Peyer's patch (tissue), 4 donors: Measurements from ENCODE around the gene AGPS. TPM values are rescaled to one million over a fixed set of nuclear protein-coding genes. Genes with fewer than 3 reads are reported as not detected.

Experiments
- DNase-seq, 3 donors: peaks; one replicate each; pipeline ENCODE4 v3.0.0-alpha.2; 2017 to 2019
- H3K27ac ChIP-seq, 4 donors: fragments of 200-600 bp; sonication (generic); one replicate each; pipeline ENCODE4 v1.5.1; 2016 to 2019
- H3K27me3 ChIP-seq, 2 donors: fragments of 200-600 bp; sonication (generic); one replicate each; pipeline ENCODE4 v1.5.1; 2019
- H3K36me3 ChIP-seq, 3 donors: fragments of 200-600 bp; sonication (generic); one replicate each; pipeline ENCODE4 v1.5.1; 2016 to 2019
- H3K4me1 ChIP-seq, 4 donors: fragments of 200-600 bp; sonication (generic); one replicate each; pipeline ENCODE4 v1.5.1; 2016 to 2019
- H3K4me3 ChIP-seq, 4 donors: fragments of 200-600 bp; sonication (generic); 1 replicate in 3 of 4; 2 replicates in 1 of 4; pipeline ENCODE4 v1.5.1; 2016 to 2019; ENCODE audit warnings: mild to moderate bottlenecking in 1 of 4
- H3K9me3 ChIP-seq, 4 donors: fragments of 200-600 bp; sonication (generic); one replicate each; pipeline ENCODE4 v1.5.1; 2016 to 2019; ENCODE audit warnings: mild to moderate bottlenecking in 1 of 4
- CTCF ChIP-seq, 6 experiments: fragments of 450-650 bp in 4 of 6; fragments of 200-600 bp in 2 of 6; sonication (generic) in 1 of 6; IDR thresholded peaks; one replicate each; pipeline ENCODE4 v1.5.1; 2017 to 2019; ENCODE audit warnings: antibody characterized with exemption in 6 of 6, mild to moderate bottlenecking in 3 of 6, moderate library complexity in 1 of 6
- POLR2A ChIP-seq, 2 donors: fragments of 450-650 bp; IDR thresholded peaks; one replicate each; pipeline ENCODE4 v1.5.1; 2017; ENCODE audit warnings: antibody characterized with exemption in 2 of 2, mild to moderate bottlenecking in 2 of 2, moderate library complexity in 2 of 2
- total RNA-seq, 4 donors: library from RNA; depleted of rRNA; stranded (reverse); fragments of >200 nt; gene quantifications; one replicate each; pipeline ENCODE4 v1.1.0, GENCODE V29; 2016

AGPS gene
- total RNA-seq, 4 donors from 2014 or later: 18.2 to 26.3 (median 21.0) TPM

- DNase-seq: no peak
- Histone ChIP-seq H3K36me3 (peaks cover 0 to 10% (median 0%) of the 10 kb centered on the region in 3 donors), H3K4me3 (no peak overlapping the region), H3K9me3 (no peaks in the 10 kb centered on the region), H3K27ac (no peak overlapping the region), H3K27me3 (no peaks in the 10 kb centered on the region), H3K4me1 (no peaks in the 10 kb centered on the region)
- TF ChIP-seq POLR2A (IDR thresholded peaks at IDR 0.05) (no peak), CTCF (IDR thresholded peaks at IDR 0.05) (no peak)
Observed at GRCh38 chr2:177537213-177537612, 144.6 kb downstream of the AGPS start.

- Histone ChIP-seq H3K36me3 (peaks cover 0 to 10% (median 0%) of the 10 kb centered on the region in 3 donors), H3K9me3 (no peaks in the 10 kb centered on the region), H3K4me3 (no peak overlapping the region), H3K27ac (no peak overlapping the region), H3K4me1 (no peaks in the 10 kb centered on the region), H3K27me3 (no peaks in the 10 kb centered on the region)
- DNase-seq: no peak
- TF ChIP-seq CTCF (IDR thresholded peaks at IDR 0.05) (no peak), POLR2A (IDR thresholded peaks at IDR 0.05) (no peak)
Observed at GRCh38 chr2:177537636-177538035, 145.1 kb downstream of the AGPS start.

- H3K4me3 ChIP-seq: no peak overlapping the region
- DNase-seq: no peak
- H3K27ac ChIP-seq: no peak overlapping the region
Observed at GRCh38 chr2:177538323-177538722, 145.8 kb downstream of the AGPS start.

GRCh38 chr2:177540283-177540682 lies 147.7 kb downstream of the AGPS start:
- Histone ChIP-seq H3K27ac (no peak overlapping the region), H3K9me3 (no peaks in the 10 kb centered on the region), H3K27me3 (no peaks in the 10 kb centered on the region), H3K36me3 (peaks cover 0 to 10% (median 0%) of the 10 kb centered on the region in 3 donors), H3K4me1 (no peaks in the 10 kb centered on the region), H3K4me3 (no peak overlapping the region)
- DNase-seq: no peak
- no peak for TF ChIP-seq CTCF (IDR thresholded peaks at IDR 0.05)
- TF ChIP-seq POLR2A (IDR thresholded peaks at IDR 0.05): no peak

More at GRCh38 chr2:177538323-177538722, 145.8 kb downstream of the AGPS start:
- TF ChIP-seq CTCF (IDR thresholded peaks at IDR 0.05) (no peak), POLR2A (IDR thresholded peaks at IDR 0.05) (no peak)
- H3K36me3 ChIP-seq: peaks cover 0 to 10% (median 0%) of the 10 kb centered on the region in 3 donors
- no peaks in the 10 kb centered on the region for H3K27me3 ChIP-seq
- no peaks in the 10 kb centered on the region for H3K4me1 ChIP-seq
- H3K9me3 ChIP-seq: no peaks in the 10 kb centered on the region

- H3K9me3 ChIP-seq: no peaks in the 10 kb centered on the region
- no peaks in the 10 kb centered on the region for H3K4me1 ChIP-seq
- H3K27me3 ChIP-seq: no peaks in the 10 kb centered on the region
- TF ChIP-seq CTCF (IDR thresholded peaks at IDR 0.05): no peak
- no peak for TF ChIP-seq POLR2A (IDR thresholded peaks at IDR 0.05)
- H3K27ac ChIP-seq: no peak overlapping the region
- no peak overlapping the region for H3K4me3 ChIP-seq
- no peak for DNase-seq
- peaks cover 0 to 10% (median 0%) of the 10 kb centered on the region in 3 donors for H3K36me3 ChIP-seq
Observed at GRCh38 chr2:177541258-177541991, 148.9 kb downstream of the AGPS start.
